GM23248 (cell line): ENCODE measurements around the gene PJVK.

ENCODE experiments used
- EZH2 ChIP-seq: fragments of 200-600 bp; sonication (generic); IDR thresholded peaks from 2 replicates; pipeline ENCODE4 v1.6.1; 2018; ENCODE audit warnings: antibody characterized with exemption, mild to moderate bottlenecking; ENCODE audit not compliant: insufficient read depth, poor library complexity, severe bottlenecking
- EZH2phosphoT487 ChIP-seq: fragments of 200-600 bp; sonication (generic); IDR thresholded peaks from 2 replicates; pipeline ENCODE4 v1.6.1; 2018; ENCODE audit warnings: antibody characterized with exemption, moderate library complexity, mild to moderate bottlenecking, low read depth; ENCODE audit not compliant: insufficient read depth

DNA sequence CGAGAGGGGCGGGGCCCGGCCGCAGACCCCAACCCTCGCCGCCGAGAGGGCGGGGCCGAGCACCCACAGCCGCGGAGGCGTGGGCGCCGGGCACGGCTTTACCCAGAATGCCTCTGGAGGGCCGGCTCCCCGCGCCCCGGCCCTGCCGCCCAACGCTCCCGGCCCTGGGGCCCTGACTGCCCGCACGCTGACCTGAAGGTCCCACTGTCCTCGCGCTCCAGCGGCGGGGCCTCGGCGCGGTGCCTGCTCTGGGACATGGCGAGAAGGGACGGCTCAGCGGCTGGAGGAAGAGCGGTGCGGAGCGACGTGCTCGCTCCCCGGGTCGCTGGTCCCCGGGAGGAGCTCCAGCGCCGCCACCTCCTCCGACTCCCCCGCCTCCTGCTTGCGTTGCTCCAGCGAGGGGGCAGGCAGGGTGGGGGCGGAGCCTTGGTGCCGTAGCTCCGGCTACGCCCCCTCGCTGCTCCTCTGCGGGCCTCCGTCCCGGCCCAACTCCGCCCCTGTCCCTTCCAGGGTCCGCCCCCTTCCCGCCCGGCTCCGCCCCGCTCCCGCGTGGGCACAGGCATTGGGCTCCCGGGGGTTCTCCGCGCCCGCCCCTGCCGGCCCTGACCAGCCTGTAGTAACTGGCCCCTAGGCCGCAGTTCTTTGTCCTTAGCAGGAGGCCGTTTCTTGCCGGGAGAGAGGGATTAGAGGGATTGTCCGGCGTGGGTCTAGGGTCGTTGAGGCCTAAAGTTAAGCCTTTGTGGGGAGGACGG, at the start of gene PJVK, which contains the start of gene PRKRA:
- TF ChIP-seq EZH2 (no peak), EZH2phosphoT487 (no peak)
